Loucy (cell line): ENCODE results near the gene MANEAL.

Experiments
- H2AFZ ChIP-seq: fragments of 200-600 bp; sonication (generic); 2 replicates; pipeline ENCODE4 v1.6.0; 2016; ENCODE audit warnings: antibody characterized with exemption, mild to moderate bottlenecking, low read length, moderate library complexity
- H3F3A ChIP-seq: fragments of 200-600 bp; 2 replicates; pipeline ENCODE4 v1.6.0; 2016; ENCODE audit warnings: antibody characterized with exemption, low read depth, mild to moderate bottlenecking
- H3K27me3 ChIP-seq: fragments of 200-600 bp; sonication (generic); 2 replicates; pipeline ENCODE4 v1.6.1; 2014; ENCODE audit warnings: low read length, mild to moderate bottlenecking; ENCODE audit not compliant: insufficient read depth, poor library complexity, severe bottlenecking
- H3K36me3 ChIP-seq: fragments of 200-600 bp; sonication (generic); 2 replicates; pipeline ENCODE4 v1.6.1; 2016; ENCODE audit warnings: low read length; ENCODE audit not compliant: insufficient read depth
- H3K4me1 ChIP-seq: fragments of 200-600 bp; sonication (generic); 2 replicates; pipeline ENCODE4 v1.5.1; 2014; ENCODE audit warnings: low read length, mild to moderate bottlenecking; ENCODE audit not compliant: insufficient read depth, poor library complexity, severe bottlenecking
- H3K4me2 ChIP-seq: fragments of 200-600 bp; sonication (generic); 2 replicates; pipeline ENCODE4 v1.6.0; 2014; ENCODE audit warnings: antibody characterized with exemption, low read length, low read depth, mild to moderate bottlenecking; ENCODE audit not compliant: poor library complexity, severe bottlenecking
- H3K4me3 ChIP-seq: fragments of 200-600 bp; sonication (generic); 2 replicates; pipeline ENCODE4 v1.5.1; 2014; ENCODE audit warnings: low read length, mild to moderate bottlenecking, mixed read lengths; ENCODE audit not compliant: poor library complexity, severe bottlenecking
- H3K79me2 ChIP-seq: fragments of 200-600 bp; sonication (generic); 2 replicates; pipeline ENCODE4 v1.6.1; 2014; ENCODE audit warnings: low read length; ENCODE audit not compliant: insufficient read depth
- H3K9ac ChIP-seq: fragments of 200-600 bp; sonication (generic); 2 replicates; pipeline ENCODE4 v1.6.0; 2014; ENCODE audit warnings: mild to moderate bottlenecking, low read depth, low read length, moderate library complexity; ENCODE audit not compliant: poor library complexity, severe bottlenecking
- H3K9me2 ChIP-seq: fragments of 200-600 bp; sonication (generic); replicated peaks from 2 replicates; pipeline ENCODE4 v1.6.1; 2016; ENCODE audit warnings: low read depth, low read length, mixed read lengths
- H3K9me3 ChIP-seq: fragments of 200-600 bp; sonication (generic); 2 replicates; pipeline ENCODE4 v1.6.1; 2014; ENCODE audit warnings: mild to moderate bottlenecking, antibody characterized with exemption, low read length, low read depth; ENCODE audit not compliant: insufficient read depth
- H4K20me1 ChIP-seq: fragments of 200-600 bp; sonication (generic); 2 replicates; pipeline ENCODE4 v1.6.0; 2014; ENCODE audit warnings: antibody characterized with exemption, low read length, mild to moderate bottlenecking; ENCODE audit not compliant: insufficient read depth, poor library complexity, severe bottlenecking
- EZH2phosphoT487 ChIP-seq: fragments of 200-600 bp; IDR thresholded peaks from 2 replicates; pipeline ENCODE4 v1.6.1; 2018; ENCODE audit warnings: antibody characterized with exemption, mild to moderate bottlenecking, moderate library complexity, borderline replicate concordance
- TF ChIP-seq, protein P1 (sequence below): fragments of 200-600 bp; sonication (generic); conservative IDR thresholded peaks from 2 replicates; pipeline ENCODE4 v1.5.1; 2014; ENCODE audit warnings: mild to moderate bottlenecking, antibody characterized with exemption, low read length

MANEAL gene

DNA sequence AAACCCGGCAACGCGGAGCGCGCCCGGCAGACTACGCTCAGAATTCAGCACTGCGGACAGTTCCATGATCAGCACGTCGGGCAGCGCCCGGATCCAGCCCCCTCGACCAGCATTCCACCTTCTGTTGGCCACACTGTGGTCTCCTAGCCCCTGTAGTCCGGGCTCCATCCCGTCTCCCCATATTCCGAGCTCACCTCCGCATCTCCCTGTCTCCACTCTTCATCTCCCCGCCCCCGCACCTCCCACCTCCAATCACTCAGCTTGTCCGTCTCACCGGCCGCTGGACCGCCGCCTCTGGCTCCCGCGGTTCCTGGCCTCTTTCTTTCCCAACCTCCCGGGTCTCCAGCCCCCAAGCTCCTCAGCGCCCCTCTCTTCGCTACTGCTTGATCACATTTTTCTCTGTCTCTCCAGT is 29.2 kb upstream of the MANEAL start:
- no peak overlapping the region for H3K4me2 ChIP-seq
- no peaks in the 10 kb centered on the region for H4K20me1 ChIP-seq
- no peaks in the 10 kb centered on the region for H3K4me1 ChIP-seq
- no peaks in the 10 kb centered on the region for H3K9me3 ChIP-seq
- no peak overlapping the region for H3K9ac ChIP-seq
- H3K36me3 ChIP-seq: no peaks in the 10 kb centered on the region
- no peaks in the 10 kb centered on the region for H3K9me2 ChIP-seq
- no peaks in the 10 kb centered on the region for H3K79me2 ChIP-seq
- H3F3A ChIP-seq: no peaks in the 10 kb centered on the region
- TF ChIP-seq EZH2phosphoT487: no peak
- TF ChIP-seq, protein P1, sequence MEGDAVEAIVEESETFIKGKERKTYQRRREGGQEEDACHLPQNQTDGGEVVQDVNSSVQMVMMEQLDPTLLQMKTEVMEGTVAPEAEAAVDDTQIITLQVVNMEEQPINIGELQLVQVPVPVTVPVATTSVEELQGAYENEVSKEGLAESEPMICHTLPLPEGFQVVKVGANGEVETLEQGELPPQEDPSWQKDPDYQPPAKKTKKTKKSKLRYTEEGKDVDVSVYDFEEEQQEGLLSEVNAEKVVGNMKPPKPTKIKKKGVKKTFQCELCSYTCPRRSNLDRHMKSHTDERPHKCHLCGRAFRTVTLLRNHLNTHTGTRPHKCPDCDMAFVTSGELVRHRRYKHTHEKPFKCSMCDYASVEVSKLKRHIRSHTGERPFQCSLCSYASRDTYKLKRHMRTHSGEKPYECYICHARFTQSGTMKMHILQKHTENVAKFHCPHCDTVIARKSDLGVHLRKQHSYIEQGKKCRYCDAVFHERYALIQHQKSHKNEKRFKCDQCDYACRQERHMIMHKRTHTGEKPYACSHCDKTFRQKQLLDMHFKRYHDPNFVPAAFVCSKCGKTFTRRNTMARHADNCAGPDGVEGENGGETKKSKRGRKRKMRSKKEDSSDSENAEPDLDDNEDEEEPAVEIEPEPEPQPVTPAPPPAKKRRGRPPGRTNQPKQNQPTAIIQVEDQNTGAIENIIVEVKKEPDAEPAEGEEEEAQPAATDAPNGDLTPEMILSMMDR: no peak
- H2AFZ ChIP-seq: no peak overlapping the region
- no peak overlapping the region for H3K4me3 ChIP-seq
- no peaks in the 10 kb centered on the region for H3K27me3 ChIP-seq

DNA sequence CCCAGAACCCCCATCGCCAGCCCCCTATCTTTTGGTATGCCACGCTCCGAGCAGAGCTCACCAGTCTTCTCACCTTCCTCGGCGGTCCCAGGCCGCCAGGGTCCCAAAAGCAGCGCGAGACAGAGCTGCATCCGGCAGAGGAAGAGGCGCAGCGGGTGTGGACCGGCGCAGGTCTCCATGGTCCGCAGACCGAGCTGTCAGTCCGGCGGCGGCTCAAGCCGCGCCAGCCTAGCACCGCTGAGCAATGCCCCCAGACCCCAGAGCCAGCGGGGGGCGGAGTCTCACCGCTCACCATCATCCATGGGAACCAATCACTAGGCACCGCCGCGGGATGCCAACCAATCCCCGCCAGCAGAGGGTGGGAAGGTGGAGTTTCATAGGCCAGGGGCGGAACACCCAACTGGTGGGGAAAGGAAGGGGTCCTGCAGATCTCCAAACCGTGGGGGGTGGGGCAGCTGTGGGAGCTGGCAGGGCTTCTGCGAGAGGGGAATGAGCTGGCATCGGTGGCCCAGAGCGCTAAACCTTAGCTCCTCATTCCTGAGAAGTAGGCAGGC is 28.7 kb upstream of the MANEAL start, which contains the start of gene EPHA10:
Gene EPHA10 (minus strand): TSS at position 233 of the 554 bp plus-strand sequence. CDS start 54 bp downstream, at position 179.
- no peak within 1 kb of the TSS for H2AFZ ChIP-seq
- no peak within 1 kb of the TSS for H3K4me2 ChIP-seq
- H3K27me3 ChIP-seq: no peaks in the 10 kb centered on the region
- H3K79me2 ChIP-seq: no peaks in the 10 kb centered on the region
- H3K9me3 ChIP-seq: no peaks in the 10 kb centered on the region
- H3K9me2 ChIP-seq: no peaks in the 10 kb centered on the region
- H3K4me3 ChIP-seq: no peak within 1 kb of the TSS
- no peak within 1 kb of the TSS for H3K9ac ChIP-seq
- H3K36me3 ChIP-seq: no peaks in the 10 kb centered on the region
- no peaks in the 10 kb centered on the region for H3K4me1 ChIP-seq
- H4K20me1 ChIP-seq: no peaks in the 10 kb centered on the region
- TF ChIP-seq EZH2phosphoT487: no peak
- TF ChIP-seq, protein P1: no peak
- no peaks in the 10 kb centered on the region for H3F3A ChIP-seq

DNA sequence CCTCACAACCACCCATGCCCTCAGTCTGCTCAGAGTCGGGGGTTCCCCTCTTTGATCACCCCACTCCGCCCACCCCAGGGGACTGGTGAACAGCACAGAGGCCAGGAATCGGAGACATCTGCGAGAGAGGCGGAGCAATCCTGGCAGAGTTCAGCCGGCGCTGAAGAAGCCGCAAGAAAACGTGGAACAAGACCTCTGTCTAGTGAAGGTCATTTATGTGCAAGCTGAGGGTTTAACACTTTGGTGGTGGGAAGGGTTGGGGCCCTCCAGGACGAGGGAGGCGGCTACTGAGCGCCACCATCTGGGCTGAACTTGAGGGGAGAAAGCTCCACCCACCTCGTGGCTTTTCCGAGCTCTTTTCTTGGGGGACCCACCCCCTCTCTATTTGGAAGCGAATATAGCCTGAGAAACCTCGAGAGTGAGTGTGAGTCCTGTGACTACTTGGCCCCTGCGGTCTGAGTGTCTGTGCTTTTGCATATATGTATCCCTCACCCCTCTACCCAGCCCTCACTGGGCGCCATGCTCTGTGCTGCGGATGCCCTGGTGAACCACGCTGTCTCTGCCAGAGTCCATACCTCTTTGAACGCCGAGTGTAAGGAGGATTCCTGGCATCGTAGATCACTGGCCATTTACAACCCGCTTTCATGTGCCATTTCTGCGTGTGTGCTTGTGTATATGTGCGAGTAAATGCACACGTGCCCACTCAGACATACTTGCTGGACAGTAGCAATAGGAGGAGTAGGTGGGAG is 27.6 kb upstream of the MANEAL start:
- no peaks in the 10 kb centered on the region for H3F3A ChIP-seq
- H2AFZ ChIP-seq: no peak overlapping the region
- H3K4me3 ChIP-seq: no peak overlapping the region
- H3K4me1 ChIP-seq: no peaks in the 10 kb centered on the region
- H3K79me2 ChIP-seq: no peaks in the 10 kb centered on the region
- H3K9ac ChIP-seq: no peak overlapping the region
- H3K27me3 ChIP-seq: no peaks in the 10 kb centered on the region
- H4K20me1 ChIP-seq: no peaks in the 10 kb centered on the region
- no peaks in the 10 kb centered on the region for H3K9me2 ChIP-seq
- H3K9me3 ChIP-seq: no peaks in the 10 kb centered on the region
- no peaks in the 10 kb centered on the region for H3K36me3 ChIP-seq
- TF ChIP-seq, protein P1: no peak
- no peak for TF ChIP-seq EZH2phosphoT487
- H3K4me2 ChIP-seq: no peak overlapping the region
